A549 treated with dexamethasone at 1 μM for 4 hours (cell line): Measurements from ENCODE around the gene KRTAP20-1. TPM values are rescaled to one million over a fixed set of nuclear protein-coding genes. Genes with fewer than 3 reads are reported as not detected.

Source experiments
- total RNA-seq: library from RNA; stranded (reverse); fragments of 200-300 nt; extraction: Qiagen RNA extraction; gene quantifications from 5 replicates; pipeline ENCODE4 v1.2.3, GENCODE V29; 2022

Gene KRTAP20-1
- not detected in 5 replicates for total RNA-seq

GRCh38 chr21:30616125-30616524, at the start of gene KRTAP20-1:
TSS of gene KRTAP20-1 (plus strand) at chr21:30616425. CDS start at chr21:30616455, 30 bp downstream.

GRCh38 chr21:30590297-30590696, 25.9 kb upstream of the KRTAP20-1 start, which contains the start of gene KRTAP22-2:
TSS of gene KRTAP22-2 (minus strand) at chr21:30590397.

GRCh38 chr21:30592140-30592539, 24.1 kb upstream of the KRTAP20-1 start, which contains the start of gene KRTAP6-3:
TSS of gene KRTAP6-3 (plus strand) at chr21:30592440. CDS start at chr21:30592446, 6 bp downstream.

GRCh38 chr21:30598802-30599201, 17.4 kb upstream of the KRTAP20-1 start, which contains the start of gene KRTAP6-2:
TSS of gene KRTAP6-2 (minus strand) at chr21:30598902. CDS start at chr21:30598874, 28 bp downstream.

GRCh38 chr21:30600787-30601186, 15.4 kb upstream of the KRTAP20-1 start, which contains the start of gene KRTAP22-1:
TSS of gene KRTAP22-1 (plus strand) at chr21:30601087.

GRCh38 chr21:30613836-30614235, 2.4 kb upstream of the KRTAP20-1 start, which contains the start of gene KRTAP6-1:
TSS of gene KRTAP6-1 (minus strand) at chr21:30613930. CDS start at chr21:30613904, 26 bp downstream.

GRCh38 chr21:30620522-30620921, 4.3 kb downstream of the KRTAP20-1 start, which contains the start of gene KRTAP20-4:
TSS of gene KRTAP20-4 (plus strand) at chr21:30620627.

GRCh38 chr21:30634906-30635305, 18.7 kb downstream of the KRTAP20-1 start, which contains the start of gene KRTAP20-2:
TSS of gene KRTAP20-2 (plus strand) at chr21:30635206. CDS start at chr21:30635264, 58 bp downstream.

GRCh38 chr21:30642564-30642963, 26.3 kb downstream of the KRTAP20-1 start, which contains the start of gene KRTAP20-3:
TSS of gene KRTAP20-3 (plus strand) at chr21:30642864.

Other genes starting within 250 kb of the KRTAP20-1 start
- gene KRTAP13-2, start 244.2 kb upstream of the KRTAP20-1 start, total RNA-seq, result 0.09 TPM in 1 of 5 replicates, not detected in the others
- not detected in 5 replicates for gene KRTAP13-1, start 220.4 kb upstream of the KRTAP20-1 start, total RNA-seq
- not detected in 5 replicates for gene KRTAP13-3, start 190.5 kb upstream of the KRTAP20-1 start, total RNA-seq
- not detected in 5 replicates for gene KRTAP13-4, start 186.2 kb upstream of the KRTAP20-1 start, total RNA-seq
- gene KRTAP15-1, start 176.2 kb upstream of the KRTAP20-1 start, total RNA-seq, result not detected in 5 replicates
- not detected in 5 replicates for gene KRTAP19-1, start 136.1 kb upstream of the KRTAP20-1 start, total RNA-seq
- not detected in 5 replicates for gene KRTAP19-2, start 129.0 kb upstream of the KRTAP20-1 start, total RNA-seq
- not detected in 5 replicates for gene KRTAP19-3, start 124.4 kb upstream of the KRTAP20-1 start, total RNA-seq
- not detected in 5 replicates for gene KRTAP19-4, start 119.3 kb upstream of the KRTAP20-1 start, total RNA-seq
- not detected in 5 replicates for gene KRTAP19-5, start 114.3 kb upstream of the KRTAP20-1 start, total RNA-seq
- not detected in 5 replicates for gene KRTAP19-6, start 74.6 kb upstream of the KRTAP20-1 start, total RNA-seq
- not detected in 5 replicates for gene KRTAP19-7, start 55.1 kb upstream of the KRTAP20-1 start, total RNA-seq
- not detected in 5 replicates for gene KRTAP22-2, start 26.0 kb upstream of the KRTAP20-1 start, total RNA-seq
- gene KRTAP6-3, start 24.0 kb upstream of the KRTAP20-1 start, total RNA-seq, result not detected in 5 replicates
- not detected in 5 replicates for gene KRTAP6-2, start 17.5 kb upstream of the KRTAP20-1 start, total RNA-seq
- gene KRTAP22-1, start 15.3 kb upstream of the KRTAP20-1 start, total RNA-seq, result not detected in 5 replicates
- not detected in 5 replicates for gene KRTAP6-1, start 2.5 kb upstream of the KRTAP20-1 start, total RNA-seq
- not detected in 5 replicates for gene KRTAP20-4, start 4.2 kb downstream of the KRTAP20-1 start, total RNA-seq
- not detected in 5 replicates for gene KRTAP20-2, start 18.8 kb downstream of the KRTAP20-1 start, total RNA-seq
- not detected in 5 replicates for gene KRTAP20-3, start 26.4 kb downstream of the KRTAP20-1 start, total RNA-seq
- gene KRTAP21-3, start 102.4 kb downstream of the KRTAP20-1 start, total RNA-seq, result not detected in 5 replicates
- gene KRTAP21-2, start 130.8 kb downstream of the KRTAP20-1 start, total RNA-seq, result not detected in 5 replicates
- gene KRTAP21-1, start 139.0 kb downstream of the KRTAP20-1 start, total RNA-seq, result not detected in 5 replicates
- not detected in 5 replicates for gene KRTAP8-1, start 196.8 kb downstream of the KRTAP20-1 start, total RNA-seq
- gene KRTAP7-1, start 213.3 kb downstream of the KRTAP20-1 start, total RNA-seq, result not detected in 5 replicates